ENCODE measurements around the gene SH3BGRL. TPM values are rescaled to one million over a fixed set of nuclear protein-coding genes. Genes with fewer than 3 reads are reported as not detected.
"Not testable (repeated sequence)": the region's sequence is repeated elsewhere in the genome, so short reads cannot be mapped to it uniquely, and the experiment has no call there.

SH3BGRL gene
- total RNA-seq, 4 donors from 2014 or later, result 136 to 228 (median 179) TPM

- DNase-seq, result no peak
- intact Hi-C loops (cut with DNase I; ENCODE audit: low total_unique reads), result no loop called here
- TF ChIP-seq CTCF (IDR thresholded peaks at IDR 0.05) (no peak), POLR2A (IDR thresholded peaks at IDR 0.05) (no peak)
- no peaks in the 10 kb centered on the region for H3K4me1 ChIP-seq
- H3K27me3 ChIP-seq, result no peaks in the 10 kb centered on the region
- H3K9me3 ChIP-seq, result peaks cover 0 to 6% of the 10 kb centered on the region in 2 donors
- no peaks in the 10 kb centered on the region for H3K36me3 ChIP-seq
- no peak overlapping the region for H3K27ac ChIP-seq
- no peak overlapping the region for H3K4me3 ChIP-seq
Observed at GRCh38 chrX:81308086-81308829, 106.4 kb downstream of the SH3BGRL start.

- H3K4me3 ChIP-seq, result no peak overlapping the region
- no peaks in the 10 kb centered on the region for H3K36me3 ChIP-seq
- DNase-seq, result no peak
- TF ChIP-seq POLR2A (IDR thresholded peaks at IDR 0.05) (no peak), CTCF (IDR thresholded peaks at IDR 0.05) (no peak)
- H3K4me1 ChIP-seq, result no peaks in the 10 kb centered on the region
- H3K27me3 ChIP-seq, result no peaks in the 10 kb centered on the region
- H3K9me3 ChIP-seq, result peaks cover 0 to 6% of the 10 kb centered on the region in 2 donors
- intact Hi-C loops (cut with DNase I; ENCODE audit: low total_unique reads), result no loop called here
- H3K27ac ChIP-seq, result no peak overlapping the region
Observed at GRCh38 chrX:81316163-81316562, 114.3 kb downstream of the SH3BGRL start.

- DNase-seq; H3K4me1 ChIP-seq; intact Hi-C loops (cut with DNase I; ENCODE audit: low total_unique reads); H3K27me3 ChIP-seq; H3K27ac ChIP-seq; H3K36me3 ChIP-seq; H3K4me3 ChIP-seq; H3K9me3 ChIP-seq: not testable (repeated sequence)
Observed at GRCh38 chrX:81331653-81332052, 129.8 kb downstream of the SH3BGRL start.

- Histone ChIP-seq H3K36me3 (no peaks in the 10 kb centered on the region), H3K27me3 (no peaks in the 10 kb centered on the region), H3K9me3 (no peaks in the 10 kb centered on the region), H3K4me1 (no peaks in the 10 kb centered on the region), H3K4me3 (no peak overlapping the region), H3K27ac (no peak overlapping the region)
- no peak for DNase-seq
- intact Hi-C loops (cut with DNase I; ENCODE audit: low total_unique reads), result no loop called here
- TF ChIP-seq POLR2A (IDR thresholded peaks at IDR 0.05), result no peak
- no peak for TF ChIP-seq CTCF (IDR thresholded peaks at IDR 0.05)
Observed at GRCh38 chrX:81336455-81337152, 134.7 kb downstream of the SH3BGRL start.

- Histone ChIP-seq H3K27me3 (no peaks in the 10 kb centered on the region), H3K36me3 (no peaks in the 10 kb centered on the region), H3K9me3 (no peaks in the 10 kb centered on the region), H3K27ac (no peak overlapping the region), H3K4me1 (no peaks in the 10 kb centered on the region), H3K4me3 (no peak overlapping the region)
- intact Hi-C loops (cut with DNase I; ENCODE audit: low total_unique reads), result no loop called here
- TF ChIP-seq CTCF (IDR thresholded peaks at IDR 0.05), result no peak
- TF ChIP-seq POLR2A (IDR thresholded peaks at IDR 0.05), result no peak
- DNase-seq, result no peak
Observed at GRCh38 chrX:81337805-81338204, 135.9 kb downstream of the SH3BGRL start.

Data from uterus (tissue), 4 donors.